Measurements from ENCODE around the gene PTPN21. TPM values are rescaled to one million over a fixed set of nuclear protein-coding genes. Genes with fewer than 3 reads are reported as not detected.

Gene PTPN21
- total RNA-seq, 1 donor from 2014 or later, result 19.6 TPM

GRCh38 chr14:88562831-88563686 is 8.3 kb upstream of the PTPN21 start, which contains the start of gene ZC3H14:
TSS of gene ZC3H14 (plus strand) at chr14:88563037. CDS start at chr14:88563134, 97 bp downstream.
- TF ChIP-seq CTCF (conservative IDR thresholded peaks at IDR 0.05), result no peak
- peak within 1 kb of the TSS; percentile 88 for H3K27ac Mint-ChIP-seq
- H3K27me3 Mint-ChIP-seq, result no peaks in the 10 kb centered on the region
- H3K4me1 Mint-ChIP-seq (ENCODE audit: unreplicated experiment), result peaks cover 28% of the 10 kb centered on the region
- H3K36me3 Mint-ChIP-seq, result peaks cover 3% of the 10 kb centered on the region
- no peaks in the 10 kb centered on the region for H3K9me3 Mint-ChIP-seq
- peak; percentile 93 for DNase-seq (ENCODE audit: extremely low spot score, unreplicated experiment)
- H3K4me3 Mint-ChIP-seq, result peak within 1 kb of the TSS; percentile 92

GRCh38 chr14:88562532-88562830 is 7.7 kb upstream of the PTPN21 start:
- DNase-seq (ENCODE audit: extremely low spot score, unreplicated experiment), result no peak
- H3K27ac Mint-ChIP-seq, result peak overlapping the region; percentile 88
- no peak for TF ChIP-seq CTCF (conservative IDR thresholded peaks at IDR 0.05)
- H3K27me3 Mint-ChIP-seq, result no peaks in the 10 kb centered on the region
- H3K36me3 Mint-ChIP-seq, result no peaks in the 10 kb centered on the region
- peaks cover 28% of the 10 kb centered on the region for H3K4me1 Mint-ChIP-seq (ENCODE audit: unreplicated experiment)
- peak overlapping the region; percentile 92 for H3K4me3 Mint-ChIP-seq
- no peaks in the 10 kb centered on the region for H3K9me3 Mint-ChIP-seq

GRCh38 chr14:88559852-88560251 is 5.0 kb upstream of the PTPN21 start:
- Mint-ChIP-seq H3K4me3 (peak overlapping the region; percentile 49), H3K36me3 (no peaks in the 10 kb centered on the region), H3K4me1 (ENCODE audit: unreplicated experiment) (peaks cover 34% of the 10 kb centered on the region), H3K27me3 (no peaks in the 10 kb centered on the region), H3K9me3 (no peaks in the 10 kb centered on the region), H3K27ac (peak overlapping the region; percentile 46)
- DNase-seq (ENCODE audit: extremely low spot score, unreplicated experiment), result no peak
- peak; percentile 42 for TF ChIP-seq CTCF (conservative IDR thresholded peaks at IDR 0.05)

GRCh38 chr14:88556581-88556980 is 1.8 kb upstream of the PTPN21 start:
- peak overlapping the region; percentile 93 for H3K27ac Mint-ChIP-seq
- no peak for DNase-seq (ENCODE audit: extremely low spot score, unreplicated experiment)
- peak overlapping the region; percentile 67 for H3K4me3 Mint-ChIP-seq
- H3K4me1 Mint-ChIP-seq (ENCODE audit: unreplicated experiment), result peaks cover 29% of the 10 kb centered on the region
- H3K36me3 Mint-ChIP-seq, result no peaks in the 10 kb centered on the region
- H3K9me3 Mint-ChIP-seq, result no peaks in the 10 kb centered on the region
- peaks cover 3% of the 10 kb centered on the region for H3K27me3 Mint-ChIP-seq
- TF ChIP-seq CTCF (conservative IDR thresholded peaks at IDR 0.05), result no peak

- H3K9me3 Mint-ChIP-seq, result no peaks in the 10 kb centered on the region
- TF ChIP-seq CTCF (conservative IDR thresholded peaks at IDR 0.05), result no peak
- H3K27ac Mint-ChIP-seq, result peak overlapping the region; percentile 99
- no peak for DNase-seq (ENCODE audit: extremely low spot score, unreplicated experiment)
- H3K4me3 Mint-ChIP-seq, result peak overlapping the region; percentile 96
- H3K36me3 Mint-ChIP-seq, result no peaks in the 10 kb centered on the region
- H3K4me1 Mint-ChIP-seq (ENCODE audit: unreplicated experiment), result peaks cover 26% of the 10 kb centered on the region
- peaks cover 3% of the 10 kb centered on the region for H3K27me3 Mint-ChIP-seq
These were observed 836 bp downstream of the PTPN21 start for GRCh38 chr14:88553886-88554456.
